CD4-positive, alpha-beta memory T cell (primary cell): ENCODE measurements around the gene SMIM41. TPM values are rescaled to one million over a fixed set of nuclear protein-coding genes. Genes with fewer than 3 reads are reported as not detected.

Source experiments
- CTCF ChIA-PET: fragments of 350-600 bp; sonication (Branson Sonifier 250); formaldehyde crosslinking; loops from one replicate; lab custom pipeline; 2021; ENCODE audit warnings: inconsistent platforms; ENCODE audit not compliant: partially characterized antibody; lab: Charles Lee
- POLR2A ChIA-PET: fragments of 350-600 bp; sonication (Branson Sonifier 250); formaldehyde crosslinking; loops from one replicate; lab custom pipeline; 2021; ENCODE audit not compliant: partially characterized antibody; lab: Charles Lee
- DNase-seq, 5 donors: peaks; one replicate each; pipeline versions ENCODE4 v3.0.0 to v3.0.0-alpha.2; 2020 to 2022; ENCODE audit warnings: mixed read lengths in 1 of 5
- H3K27ac ChIP-seq: one replicate; pipeline ENCODE4 v1.7.0; 2013; ENCODE audit warnings: low read depth, low read length
- H3K27me3 ChIP-seq: 2 replicates; pipeline ENCODE4 v1.7.0; 2013; ENCODE audit warnings: mild to moderate bottlenecking, low read length, moderate library complexity; ENCODE audit not compliant: insufficient read depth
- H3K36me3 ChIP-seq: 2 replicates; pipeline ENCODE4 v1.7.0; 2013; ENCODE audit warnings: mild to moderate bottlenecking, low read length, moderate library complexity; ENCODE audit not compliant: insufficient read depth
- H3K4me1 ChIP-seq: 2 replicates; pipeline ENCODE4 v1.7.0; 2013; ENCODE audit warnings: mild to moderate bottlenecking, low read length, moderate library complexity; ENCODE audit not compliant: insufficient read depth
- H3K4me3 ChIP-seq, 2 donors: one replicate each; pipeline ENCODE4 v1.7.0; 2013; ENCODE audit warnings: low read length in 2 of 2, mild to moderate bottlenecking in 1 of 2
- H3K9me3 ChIP-seq, 2 donors: one replicate each; pipeline ENCODE4 v1.7.0; 2013; ENCODE audit warnings: low read length in 2 of 2, control low read depth in 1 of 2; ENCODE audit not compliant: control insufficient read depth in 1 of 2
- H3K27ac Mint-ChIP-seq, 7 donors: one replicate each; pipeline ENCODE4 v1.8.0; 2020 to 2021; ENCODE audit warnings: mixed read lengths in 7 of 7, mild to moderate bottlenecking in 6 of 7, inconsistent platforms in 3 of 7, moderate library complexity in 3 of 7
- H3K27me3 Mint-ChIP-seq, 2 donors: one replicate each; pipeline ENCODE4 v1.8.0; 2020 to 2021; ENCODE audit warnings: mixed read lengths in 2 of 2
- H3K36me3 Mint-ChIP-seq, 2 donors: one replicate each; pipeline ENCODE4 v1.8.0; 2020 to 2021; ENCODE audit warnings: mixed read lengths in 2 of 2, inconsistent platforms in 1 of 2, mild to moderate bottlenecking in 1 of 2
- H3K4me1 Mint-ChIP-seq, 4 donors: one replicate each; pipeline ENCODE4 v1.8.0; 2020 to 2021; ENCODE audit warnings: mixed read lengths in 4 of 4, mild to moderate bottlenecking in 1 of 4
- H3K4me3 Mint-ChIP-seq, 8 donors: one replicate each; pipeline ENCODE4 v1.8.0; 2020 to 2021; ENCODE audit warnings: mixed read lengths in 8 of 8, mild to moderate bottlenecking in 7 of 8, moderate library complexity in 6 of 8, inconsistent platforms in 3 of 8
- H3K9me3 Mint-ChIP-seq, 8 donors: one replicate each; pipeline ENCODE4 v1.8.0; 2020 to 2021; ENCODE audit warnings: mixed read lengths in 8 of 8, mild to moderate bottlenecking in 5 of 8, inconsistent platforms in 3 of 8, moderate library complexity in 1 of 8
- intact Hi-C: fragments of 100-400 bp; cut with micrococcal nuclease; formaldehyde crosslinking; loops from one replicate; pipeline ENCODE4 v1.15.1; 2023
- polyA plus RNA-seq, 2 donors: library from polyadenylated mRNA; unstranded; fragments of 300-500 nt; fragmentation: Illumina TruSeq; gene quantifications; one replicate each; pipeline ENCODE4 v1.2.3, GENCODE V29; 2021
- total RNA-seq, 2 experiments: library from RNA; stranded (reverse); gene quantifications; one replicate each; pipeline ENCODE4 v1.2.3, GENCODE V29; 2021

The SMIM41 gene
- total and polyA plus RNA-seq, 4 experiments from 2014 or later: not detected

GRCh38 chr12:52082026-52082668 lies 2.6 kb downstream of the SMIM41 start:
- H3K27me3 ChIP-seq: no peaks in the 10 kb centered on the region
- Mint-ChIP-seq H3K27me3 (peaks cover 2 to 7% of the 10 kb centered on the region in 2 donors), H3K27ac (peak overlapping the region in 3 of 7 donors; percentile 21 to 81 (median 29)), H3K36me3 (peaks cover 7 to 18% of the 10 kb centered on the region in 2 donors), H3K4me1 (peaks cover 4 to 11% (median 8%) of the 10 kb centered on the region in 4 donors), H3K4me3 (peak overlapping the region in 1 of 8 donors; percentile 69), H3K9me3 (peaks cover 0 to 1% (median 0%) of the 10 kb centered on the region in 8 donors)
- H3K27ac ChIP-seq: no peak overlapping the region
- CTCF ChIA-PET: interaction anchor here (0.9 to 13.4 kb wide), 11 partner anchors 9 to 161 kb away, joined by 3 to 434 read pairs (median 4); partner anchors contain the start of genes ATG101 and TAMALIN
- no peaks in the 10 kb centered on the region for H3K9me3 ChIP-seq
- POLR2A ChIA-PET: interaction anchor here (0.8 to 3.6 kb wide), 3 partner anchors 12 to 56 kb away, joined by 3 to 23 read pairs (median 8); partner anchors contain the start of gene ATG101
- intact Hi-C loops: no loop called here
- no peak overlapping the region for H3K4me3 ChIP-seq
- H3K4me1 ChIP-seq: peaks cover 8% of the 10 kb centered on the region
- no peak for DNase-seq
- peaks cover 8% of the 10 kb centered on the region for H3K36me3 ChIP-seq

GRCh38 chr12:52082669-52082987 lies 3.1 kb downstream of the SMIM41 start:
- H3K36me3 ChIP-seq: peaks cover 7% of the 10 kb centered on the region
- ChIA-PET POLR2A (interaction anchor here (0.8 to 3.6 kb wide), 3 partner anchors 13 to 57 kb away, joined by 3 to 23 read pairs (median 3); partner anchors contain the start of gene ATG101), CTCF (interaction anchor here (1.0 to 13.4 kb wide), 10 partner anchors 8 to 161 kb away, joined by 3 to 434 read pairs (median 4); partner anchors contain the start of gene ATG101)
- no peaks in the 10 kb centered on the region for H3K9me3 ChIP-seq
- H3K4me3 ChIP-seq: no peak overlapping the region
- peaks cover 0 to 1% (median 0%) of the 10 kb centered on the region in 8 donors for H3K9me3 Mint-ChIP-seq
- H3K27me3 Mint-ChIP-seq: peaks cover 3 to 9% of the 10 kb centered on the region in 2 donors
- H3K27ac Mint-ChIP-seq: no peak overlapping the region
- H3K4me1 ChIP-seq: peaks cover 8% of the 10 kb centered on the region
- no peaks in the 10 kb centered on the region for H3K27me3 ChIP-seq
- H3K36me3 Mint-ChIP-seq: peaks cover 6 to 15% of the 10 kb centered on the region in 2 donors
- no peak overlapping the region for H3K4me3 Mint-ChIP-seq
- intact Hi-C loops: no loop called here
- H3K4me1 Mint-ChIP-seq: peaks cover 4 to 11% (median 8%) of the 10 kb centered on the region in 4 donors
- DNase-seq: no peak
- H3K27ac ChIP-seq: no peak overlapping the region

GRCh38 chr12:52082988-52083637 lies 3.6 kb downstream of the SMIM41 start:
- Histone ChIP-seq H3K36me3 (peaks cover 3% of the 10 kb centered on the region), H3K4me1 (peaks cover 8% of the 10 kb centered on the region), H3K27me3 (no peaks in the 10 kb centered on the region), H3K4me3 (no peak overlapping the region), H3K9me3 (no peaks in the 10 kb centered on the region), H3K27ac (no peak overlapping the region)
- intact Hi-C loops: loop anchor here (1.0 kb wide), 3 partner anchors 14 to 90 kb away; partner anchors contain the start of gene ATG101
- H3K4me3 Mint-ChIP-seq: peak overlapping the region in 1 of 8 donors; percentile 15
- peaks cover under 1 to 10% of the 10 kb centered on the region in 2 donors for H3K36me3 Mint-ChIP-seq
- ChIA-PET POLR2A (interaction anchor here (0.8 to 3.6 kb wide), 3 partner anchors 13 to 57 kb away, joined by 3 to 23 read pairs (median 3); partner anchors contain the start of gene ATG101), CTCF (interaction anchor here (1.0 to 13.4 kb wide), 8 partner anchors 8 to 90 kb away, joined by 3 to 434 read pairs (median 5); partner anchors contain the start of gene ATG101)
- peak; percentile 58 to 71 (median 66) for DNase-seq
- peaks cover 8 to 13% of the 10 kb centered on the region in 2 donors for H3K27me3 Mint-ChIP-seq
- H3K9me3 Mint-ChIP-seq: peaks cover 0 to 1% (median 0%) of the 10 kb centered on the region in 8 donors
- peak overlapping the region in 5 of 7 donors; percentile 17 to 79 (median 57) for H3K27ac Mint-ChIP-seq
- peaks cover 3 to 11% (median 7%) of the 10 kb centered on the region in 4 donors for H3K4me1 Mint-ChIP-seq

GRCh38 chr12:52083638-52083996 lies 4.1 kb downstream of the SMIM41 start:
- H3K4me1 ChIP-seq: peaks cover 8% of the 10 kb centered on the region
- Mint-ChIP-seq H3K27me3 (peaks cover 10 to 18% of the 10 kb centered on the region in 2 donors), H3K9me3 (peaks cover 0 to 1% (median 0%) of the 10 kb centered on the region in 8 donors), H3K36me3 (peaks cover 0 to 7% of the 10 kb centered on the region in 2 donors), H3K4me3 (no peak overlapping the region), H3K4me1 (peaks cover 2 to 11% (median 7%) of the 10 kb centered on the region in 4 donors), H3K27ac (peak overlapping the region in 4 of 7 donors; percentile 17 to 73 (median 24))
- ChIA-PET POLR2A (interaction anchor here (1.0 to 3.6 kb wide), 3 partner anchors 51 to 58 kb away, joined by 3 to 23 read pairs (median 9); no protein-coding TSS in a partner anchor), CTCF (interaction anchor here (1.2 to 13.4 kb wide), 7 partner anchors 9 to 91 kb away, joined by 3 to 434 read pairs (median 10); partner anchors contain the start of gene ATG101)
- H3K4me3 ChIP-seq: no peak overlapping the region
- no peaks in the 10 kb centered on the region for H3K9me3 ChIP-seq
- no peak for DNase-seq
- intact Hi-C loops: loop anchor here (1.0 kb wide), 3 partner anchors 14 to 90 kb away; partner anchors contain the start of gene ATG101
- H3K36me3 ChIP-seq: no peaks in the 10 kb centered on the region
- H3K27ac ChIP-seq: no peak overlapping the region
- peaks cover 3% of the 10 kb centered on the region for H3K27me3 ChIP-seq

GRCh38 chr12:52084491-52085231 lies 5.2 kb downstream of the SMIM41 start:
- no peaks in the 10 kb centered on the region for H3K9me3 ChIP-seq
- Mint-ChIP-seq H3K9me3 (peaks cover 0 to 1% (median 0%) of the 10 kb centered on the region in 8 donors), H3K27ac (no peak overlapping the region), H3K4me1 (peaks cover 2 to 11% (median 7%) of the 10 kb centered on the region in 4 donors), H3K36me3 (peaks cover 0 to 1% of the 10 kb centered on the region in 2 donors), H3K27me3 (peaks cover 19 to 23% of the 10 kb centered on the region in 2 donors), H3K4me3 (no peak overlapping the region)
- peaks cover 8% of the 10 kb centered on the region for H3K4me1 ChIP-seq
- peaks cover 6% of the 10 kb centered on the region for H3K27me3 ChIP-seq
- ChIA-PET POLR2A (interaction anchor here (1.2 kb wide), 1 partner anchor 59 kb away, joined by 9 read pairs; no protein-coding TSS in a partner anchor), CTCF (interaction anchor here (0.7 to 13.4 kb wide), 13 partner anchors 8 to 197 kb away, joined by 3 to 434 read pairs (median 4); partner anchors contain the start of gene ATG101)
- intact Hi-C loops: no loop called here
- no peak overlapping the region for H3K27ac ChIP-seq
- H3K36me3 ChIP-seq: no peaks in the 10 kb centered on the region
- H3K4me3 ChIP-seq: no peak overlapping the region
- no peak for DNase-seq

DNA sequence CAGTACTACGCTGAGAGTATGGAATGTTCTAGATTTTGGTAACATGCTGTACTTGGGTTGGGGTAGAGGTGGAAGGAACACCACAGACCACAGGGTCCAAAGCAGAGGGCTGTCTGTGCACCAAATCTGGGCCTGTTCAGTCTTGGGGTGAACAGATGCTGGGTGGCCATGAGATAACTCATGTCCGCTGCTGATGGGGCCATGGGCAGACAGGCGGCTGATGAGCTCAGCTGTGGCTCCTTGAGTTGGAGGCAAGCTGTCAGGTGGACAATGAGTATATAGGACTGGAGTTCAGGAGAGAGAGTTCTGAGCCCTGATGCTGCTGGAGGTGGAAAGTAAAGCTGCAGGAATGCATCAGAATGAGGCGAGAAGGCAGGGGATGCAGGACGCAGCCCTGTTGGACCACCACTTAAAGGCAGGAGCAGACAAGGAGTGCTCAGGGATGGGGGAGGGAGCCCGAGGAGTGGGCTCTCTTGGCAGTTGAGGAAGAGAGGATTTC lies 6.2 kb downstream of the SMIM41 start:
- POLR2A ChIA-PET: interaction anchor here (1.3 kb wide), 1 partner anchor 60 kb away, joined by 7 read pairs; no protein-coding TSS in a partner anchor
- CTCF ChIA-PET: interaction anchor here (0.6 to 13.4 kb wide), 5 partner anchors 9 to 64 kb away, joined by 3 to 434 read pairs (median 4); partner anchors contain the start of gene ATG101
- intact Hi-C loops: no loop called here

More for the DNA sequence above, 6.2 kb downstream of the SMIM41 start:
- Histone ChIP-seq H3K9me3 (no peaks in the 10 kb centered on the region), H3K27me3 (peaks cover 6% of the 10 kb centered on the region), H3K27ac (no peak overlapping the region), H3K4me3 (no peak overlapping the region), H3K36me3 (no peaks in the 10 kb centered on the region), H3K4me1 (peaks cover 8% of the 10 kb centered on the region)
- no peak overlapping the region for H3K4me3 Mint-ChIP-seq
- H3K27ac Mint-ChIP-seq: peak overlapping the region in 1 of 7 donors; percentile 33
- no peak for DNase-seq
- peaks cover 0 to 1% (median 0%) of the 10 kb centered on the region in 8 donors for H3K9me3 Mint-ChIP-seq
- peaks cover 2 to 11% (median 7%) of the 10 kb centered on the region in 4 donors for H3K4me1 Mint-ChIP-seq
- H3K36me3 Mint-ChIP-seq: peaks cover 0 to 1% of the 10 kb centered on the region in 2 donors
- peaks cover 22 to 33% of the 10 kb centered on the region in 2 donors for H3K27me3 Mint-ChIP-seq
